ENCODE measurements around the gene SORCS2.

The SORCS2 gene

GRCh38 chr4:7759216-7759615, 566.9 kb downstream of the SORCS2 start:
- H3K4me3 ChIP-seq (ENCODE audit: low read length) = no peak overlapping the region
- no peaks in the 10 kb centered on the region for H3K9me3 ChIP-seq (ENCODE audit: insufficient read depth, low read depth, low read length)
- no peak overlapping the region for H3K9ac ChIP-seq (ENCODE audit: low read depth, low read length)
- WGBS = 91% methylated on average over 12 of the region's 12 CpGs
- H3K36me3 ChIP-seq (ENCODE audit: insufficient read depth, low read length) = peaks cover 18% of the 10 kb centered on the region
- H3K27me3 ChIP-seq (ENCODE audit: insufficient read depth, low read length) = no peaks in the 10 kb centered on the region
- H3K27ac ChIP-seq (ENCODE audit: low read depth, low read length) = no peak overlapping the region
- no peaks in the 10 kb centered on the region for H3K4me1 ChIP-seq (ENCODE audit: insufficient read depth, low read length)

GRCh38 chr4:7759635-7760034, 567.3 kb downstream of the SORCS2 start:
- 97% methylated on average over 7 of the region's 7 CpGs for WGBS
- no peak overlapping the region for H3K9ac ChIP-seq (ENCODE audit: low read depth, low read length)
- no peak overlapping the region for H3K4me3 ChIP-seq (ENCODE audit: low read length)
- H3K9me3 ChIP-seq (ENCODE audit: insufficient read depth, low read depth, low read length) = no peaks in the 10 kb centered on the region
- H3K4me1 ChIP-seq (ENCODE audit: insufficient read depth, low read length) = no peaks in the 10 kb centered on the region
- H3K36me3 ChIP-seq (ENCODE audit: insufficient read depth, low read length) = peaks cover 18% of the 10 kb centered on the region
- H3K27me3 ChIP-seq (ENCODE audit: insufficient read depth, low read length) = no peaks in the 10 kb centered on the region
- no peak overlapping the region for H3K27ac ChIP-seq (ENCODE audit: low read depth, low read length)

GRCh38 chr4:7760228-7760627, 567.9 kb downstream of the SORCS2 start:
- H3K9me3 ChIP-seq (ENCODE audit: insufficient read depth, low read depth, low read length) = no peaks in the 10 kb centered on the region
- 89% methylated on average over 9 of the region's 9 CpGs for WGBS
- H3K27ac ChIP-seq (ENCODE audit: low read depth, low read length) = no peak overlapping the region
- no peaks in the 10 kb centered on the region for H3K4me1 ChIP-seq (ENCODE audit: insufficient read depth, low read length)
- no peak overlapping the region for H3K4me3 ChIP-seq (ENCODE audit: low read length)
- H3K36me3 ChIP-seq (ENCODE audit: insufficient read depth, low read length) = peaks cover 18% of the 10 kb centered on the region
- H3K9ac ChIP-seq (ENCODE audit: low read depth, low read length) = no peak overlapping the region
- no peaks in the 10 kb centered on the region for H3K27me3 ChIP-seq (ENCODE audit: insufficient read depth, low read length)

- no peak overlapping the region for H3K9ac ChIP-seq (ENCODE audit: low read depth, low read length)
- no peaks in the 10 kb centered on the region for H3K4me1 ChIP-seq (ENCODE audit: insufficient read depth, low read length)
- no peak overlapping the region for H3K27ac ChIP-seq (ENCODE audit: low read depth, low read length)
- H3K9me3 ChIP-seq (ENCODE audit: insufficient read depth, low read depth, low read length) = no peaks in the 10 kb centered on the region
- H3K4me3 ChIP-seq (ENCODE audit: low read length) = no peak overlapping the region
- no peaks in the 10 kb centered on the region for H3K27me3 ChIP-seq (ENCODE audit: insufficient read depth, low read length)
- H3K36me3 ChIP-seq (ENCODE audit: insufficient read depth, low read length) = peaks cover 18% of the 10 kb centered on the region
- WGBS = 87% methylated on average over 16 of the region's 16 CpGs
These were observed 568.4 kb downstream of the SORCS2 start for GRCh38 chr4:7760706-7761105.

- H3K36me3 ChIP-seq (ENCODE audit: insufficient read depth, low read length) = peaks cover 18% of the 10 kb centered on the region
These were observed 569.0 kb downstream of the SORCS2 start for GRCh38 chr4:7761312-7761711.

GRCh38 chr4:7761720-7762119, 569.4 kb downstream of the SORCS2 start:
- Histone ChIP-seq H3K9ac (ENCODE audit: low read depth, low read length) (no peak overlapping the region), H3K36me3 (ENCODE audit: insufficient read depth, low read length) (peaks cover 20% of the 10 kb centered on the region), H3K4me1 (ENCODE audit: insufficient read depth, low read length) (no peaks in the 10 kb centered on the region), H3K9me3 (ENCODE audit: insufficient read depth, low read depth, low read length) (no peaks in the 10 kb centered on the region), H3K4me3 (ENCODE audit: low read length) (no peak overlapping the region), H3K27me3 (ENCODE audit: insufficient read depth, low read length) (no peaks in the 10 kb centered on the region), H3K27ac (ENCODE audit: low read depth, low read length) (no peak overlapping the region)
- 60% methylated on average over 12 of the region's 12 CpGs for WGBS

More at GRCh38 chr4:7761312-7761711, 569.0 kb downstream of the SORCS2 start:
- Histone ChIP-seq H3K9me3 (ENCODE audit: insufficient read depth, low read depth, low read length) (no peaks in the 10 kb centered on the region), H3K27me3 (ENCODE audit: insufficient read depth, low read length) (no peaks in the 10 kb centered on the region), H3K27ac (ENCODE audit: low read depth, low read length) (no peak overlapping the region), H3K4me1 (ENCODE audit: insufficient read depth, low read length) (no peaks in the 10 kb centered on the region), H3K4me3 (ENCODE audit: low read length) (no peak overlapping the region), H3K9ac (ENCODE audit: low read depth, low read length) (no peak overlapping the region)
- 87% methylated on average over 11 of the region's 11 CpGs for WGBS

- Histone ChIP-seq H3K9me3 (ENCODE audit: insufficient read depth, low read depth, low read length) (no peaks in the 10 kb centered on the region), H3K36me3 (ENCODE audit: insufficient read depth, low read length) (peaks cover 26% of the 10 kb centered on the region), H3K4me1 (ENCODE audit: insufficient read depth, low read length) (no peaks in the 10 kb centered on the region), H3K27me3 (ENCODE audit: insufficient read depth, low read length) (no peaks in the 10 kb centered on the region), H3K27ac (ENCODE audit: low read depth, low read length) (no peak overlapping the region), H3K9ac (ENCODE audit: low read depth, low read length) (no peak overlapping the region), H3K4me3 (ENCODE audit: low read length) (no peak overlapping the region)
- WGBS = 88% methylated on average over 15 of the region's 15 CpGs
These were observed 570.2 kb downstream of the SORCS2 start for GRCh38 chr4:7762376-7763030.

GRCh38 chr4:7763106-7763505, 570.8 kb downstream of the SORCS2 start:
- Histone ChIP-seq H3K27me3 (ENCODE audit: insufficient read depth, low read length) (no peaks in the 10 kb centered on the region), H3K27ac (ENCODE audit: low read depth, low read length) (no peak overlapping the region), H3K4me1 (ENCODE audit: insufficient read depth, low read length) (no peaks in the 10 kb centered on the region), H3K4me3 (ENCODE audit: low read length) (no peak overlapping the region), H3K9me3 (ENCODE audit: insufficient read depth, low read depth, low read length) (no peaks in the 10 kb centered on the region), H3K9ac (ENCODE audit: low read depth, low read length) (no peak overlapping the region), H3K36me3 (ENCODE audit: insufficient read depth, low read length) (peaks cover 26% of the 10 kb centered on the region)
- WGBS = 92% methylated on average over 16 of the region's 16 CpGs

- H3K27ac ChIP-seq (ENCODE audit: low read depth, low read length) = no peak overlapping the region
These were observed 571.5 kb downstream of the SORCS2 start for GRCh38 chr4:7763788-7764187.

GRCh38 chr4:7764466-7764865, 572.1 kb downstream of the SORCS2 start:
- Histone ChIP-seq H3K9ac (ENCODE audit: low read depth, low read length) (no peak overlapping the region), H3K4me1 (ENCODE audit: insufficient read depth, low read length) (no peaks in the 10 kb centered on the region), H3K36me3 (ENCODE audit: insufficient read depth, low read length) (peaks cover 29% of the 10 kb centered on the region), H3K27me3 (ENCODE audit: insufficient read depth, low read length) (no peaks in the 10 kb centered on the region), H3K4me3 (ENCODE audit: low read length) (no peak overlapping the region), H3K9me3 (ENCODE audit: insufficient read depth, low read depth, low read length) (no peaks in the 10 kb centered on the region), H3K27ac (ENCODE audit: low read depth, low read length) (no peak overlapping the region)
- 92% methylated on average over 5 of the region's 5 CpGs for WGBS

More at GRCh38 chr4:7763788-7764187, 571.5 kb downstream of the SORCS2 start:
- Histone ChIP-seq H3K9ac (ENCODE audit: low read depth, low read length) (no peak overlapping the region), H3K4me3 (ENCODE audit: low read length) (no peak overlapping the region), H3K4me1 (ENCODE audit: insufficient read depth, low read length) (no peaks in the 10 kb centered on the region), H3K9me3 (ENCODE audit: insufficient read depth, low read depth, low read length) (no peaks in the 10 kb centered on the region), H3K36me3 (ENCODE audit: insufficient read depth, low read length) (peaks cover 29% of the 10 kb centered on the region), H3K27me3 (ENCODE audit: insufficient read depth, low read length) (no peaks in the 10 kb centered on the region)
- WGBS = 86% methylated on average over 10 of the region's 10 CpGs

- Histone ChIP-seq H3K4me1 (ENCODE audit: insufficient read depth, low read length) (no peaks in the 10 kb centered on the region), H3K27me3 (ENCODE audit: insufficient read depth, low read length) (no peaks in the 10 kb centered on the region), H3K27ac (ENCODE audit: low read depth, low read length) (no peak overlapping the region), H3K4me3 (ENCODE audit: low read length) (no peak overlapping the region), H3K9me3 (ENCODE audit: insufficient read depth, low read depth, low read length) (no peaks in the 10 kb centered on the region), H3K36me3 (ENCODE audit: insufficient read depth, low read length) (peaks cover 24% of the 10 kb centered on the region), H3K9ac (ENCODE audit: low read depth, low read length) (no peak overlapping the region)
- 96% methylated on average over 12 of the region's 12 CpGs for WGBS
These were observed 573.3 kb downstream of the SORCS2 start for GRCh38 chr4:7765666-7766065.

GRCh38 chr4:7766086-7766485, 573.7 kb downstream of the SORCS2 start:
- no peak overlapping the region for H3K27ac ChIP-seq (ENCODE audit: low read depth, low read length)
- H3K9me3 ChIP-seq (ENCODE audit: insufficient read depth, low read depth, low read length) = no peaks in the 10 kb centered on the region
- WGBS = 96% methylated on average over 11 of the region's 11 CpGs
- H3K27me3 ChIP-seq (ENCODE audit: insufficient read depth, low read length) = no peaks in the 10 kb centered on the region
- no peaks in the 10 kb centered on the region for H3K4me1 ChIP-seq (ENCODE audit: insufficient read depth, low read length)
- H3K9ac ChIP-seq (ENCODE audit: low read depth, low read length) = no peak overlapping the region
- H3K36me3 ChIP-seq (ENCODE audit: insufficient read depth, low read length) = peaks cover 21% of the 10 kb centered on the region
- H3K4me3 ChIP-seq (ENCODE audit: low read length) = no peak overlapping the region

All from HUES64 (cell line).